Measurements from ENCODE around the gene UNC119. TPM values are rescaled to one million over a fixed set of nuclear protein-coding genes. Genes with fewer than 3 reads are reported as not detected.

Gene UNC119
- total RNA-seq, 1 donor = 21.6 TPM

GRCh38 chr17:28549236-28550132 is 2.9 kb downstream of the UNC119 start:
- no peak for DNase-seq (ENCODE audit: low read depth)
- TF ChIP-seq CTCF (IDR thresholded peaks at IDR 0.05; ENCODE audit: insufficient read depth, low read depth, low read length) = no peak

GRCh38 chr17:28548417-28549130 is 3.9 kb downstream of the UNC119 start:
- no peak overlapping the region for H3K4me3 ChIP-seq (ENCODE audit: low read depth, low read length)
- no peak for DNase-seq (ENCODE audit: low read depth)
- no peak for TF ChIP-seq CTCF (IDR thresholded peaks at IDR 0.05; ENCODE audit: insufficient read depth, low read depth, low read length)

More at GRCh38 chr17:28549236-28550132, 2.9 kb downstream of the UNC119 start:
- no peak overlapping the region for H3K4me3 ChIP-seq (ENCODE audit: low read depth, low read length)

GRCh38 chr17:28547623-28548416 is 4.6 kb downstream of the UNC119 start:
- DNase-seq (ENCODE audit: low read depth) = peak; percentile 66
- peak; percentile 99 for TF ChIP-seq CTCF (IDR thresholded peaks at IDR 0.05; ENCODE audit: insufficient read depth, low read depth, low read length)
- no peak overlapping the region for H3K4me3 ChIP-seq (ENCODE audit: low read depth, low read length)

- TF ChIP-seq CTCF (IDR thresholded peaks at IDR 0.05; ENCODE audit: insufficient read depth, low read depth, low read length) = no peak
- no peak for DNase-seq (ENCODE audit: low read depth)
- no peak overlapping the region for H3K4me3 ChIP-seq (ENCODE audit: low read depth, low read length)
Observed at GRCh38 chr17:28547096-28547622, 5.3 kb downstream of the UNC119 start.

- DNase-seq (ENCODE audit: low read depth) = no peak
- no peak overlapping the region for H3K4me3 ChIP-seq (ENCODE audit: low read depth, low read length)
- no peak for TF ChIP-seq CTCF (IDR thresholded peaks at IDR 0.05; ENCODE audit: insufficient read depth, low read depth, low read length)
Observed at GRCh38 chr17:28545787-28546415, 6.5 kb downstream of the UNC119 start.

- no peak overlapping the region for H3K4me3 ChIP-seq (ENCODE audit: low read depth, low read length)
- TF ChIP-seq CTCF (IDR thresholded peaks at IDR 0.05; ENCODE audit: insufficient read depth, low read depth, low read length) = no peak
- no peak for DNase-seq (ENCODE audit: low read depth)
Observed at GRCh38 chr17:28545141-28545503, 7.3 kb downstream of the UNC119 start.

Measured in fibroblast of villous mesenchyme (primary cell).